HCT116 (cell line): ENCODE measurements around the gene TMEM135. TPM values are rescaled to one million over a fixed set of nuclear protein-coding genes. Genes with fewer than 3 reads are reported as not detected.

Source experiments
- ATAC-seq: fragments of 200-7000 bp; cut with Tn5 transposase; 2 replicates; pipeline ENCODE4 v1.9.1; 2020; ENCODE audit warnings: mild to moderate bottlenecking, moderate library complexity
- BruUV-seq: library from RNA; stranded (reverse); fragments of 400-500 nt; replicated peaks from 2 replicates; lab custom pipeline; 2021; lab: Mats Ljungman, UMichigan
- CTCF ChIA-PET: fragments of 300-600 bp; sonication (Branson Sonifier 250); formaldehyde crosslinking; loops from one replicate; lab custom pipeline; 2021; ENCODE audit warnings: antibody characterized with exemption; lab: Charles Lee
- POLR2A ChIA-PET: fragments of 300-600, 350-600 bp; sonication (Branson Sonifier 250); formaldehyde crosslinking; loops from one replicate; lab custom pipeline; 2021; ENCODE audit warnings: antibody characterized with exemption; lab: Charles Lee
- RAD21 ChIA-PET, 2 experiments: fragments of 300-600 bp; sonication (Branson Sonifier 250); formaldehyde crosslinking; loops; one replicate each; lab custom pipeline; 2023; ENCODE audit warnings: low total read pairs in 2 of 2; ENCODE audit not compliant: uncharacterized antibody in 2 of 2, unreplicated experiment in 2 of 2, low non-redundant PET in 1 of 2; lab: Charles Lee
- DNase-seq: peaks from one replicate; pipeline ENCODE4 v3.0.0-alpha.2; 2010; ENCODE audit warnings: low read depth, low spot score
- H2AFZ ChIP-seq: fragments of 200-600 bp; shearing (Covaris generic), sonication (generic); 2 replicates; pipeline ENCODE4 v1.6.1; 2017; ENCODE audit warnings: low read depth, mixed run types, mixed read lengths, antibody characterized with exemption, low read length; ENCODE audit not compliant: poor library complexity, severe bottlenecking
- H3K27ac ChIP-seq: 2 replicates; pipeline ENCODE4 v1.5.1; 2012; ENCODE audit warnings: low read depth, low read length
- H3K27me3 ChIP-seq: fragments of 200-600 bp; sonication (generic); 2 replicates; pipeline ENCODE4 v1.6.1; 2016; ENCODE audit warnings: mixed run types, low read length, mixed read lengths; ENCODE audit not compliant: insufficient read depth
- H3K36me3 ChIP-seq, 2 experiments: fragments of 200-500 bp in 1 of 2; fragments of 200-600 bp in 1 of 2; sonication (Bioruptor generic) in 1 of 2; sonication (generic) in 1 of 2; 2 replicates each; pipeline versions ENCODE4 v1.5.1 to v1.6.1; 2014 to 2016; ENCODE audit warnings: low read length in 2 of 2, inconsistent platforms in 1 of 2, mixed read lengths in 1 of 2, mixed run types in 1 of 2; ENCODE audit not compliant: insufficient read depth in 2 of 2, control insufficient read depth in 1 of 2
- H3K4me1 ChIP-seq, 2 experiments: fragments of 200-600 bp in 1 of 2; sonication (generic) in 1 of 2; 2 replicates each; pipeline versions ENCODE4 v1.5.1 to v1.6.1; 2012 to 2017; ENCODE audit warnings: low read length in 2 of 2, inconsistent platforms in 1 of 2, mild to moderate bottlenecking in 1 of 2, mixed read lengths in 1 of 2, mixed run types in 1 of 2, moderate library complexity in 1 of 2; ENCODE audit not compliant: insufficient read depth in 2 of 2, control insufficient read depth in 1 of 2
- H3K4me2 ChIP-seq: fragments of 200-600 bp; sonication (generic); 2 replicates; pipeline ENCODE4 v1.6.1; 2017; ENCODE audit warnings: mixed run types, low read length, mixed read lengths
- H3K4me3 ChIP-seq, 2 experiments: fragments of 200-600 bp in 1 of 2; sonication (generic) in 1 of 2; replicated peaks in 1 of 2; 2 replicates each; pipeline ENCODE4 v1.5.1; 2011 to 2016; ENCODE audit warnings: low read length in 2 of 2, control low read depth in 1 of 2, low read depth in 1 of 2, mild to moderate bottlenecking in 1 of 2, mixed read lengths in 1 of 2, mixed run types in 1 of 2
- H3K79me2 ChIP-seq: fragments of 200-600 bp; sonication (generic); 2 replicates; pipeline ENCODE4 v1.6.1; 2017; ENCODE audit warnings: mild to moderate bottlenecking, mixed run types, low read length, moderate library complexity, mixed read lengths; ENCODE audit not compliant: insufficient read depth
- H3K9ac ChIP-seq: fragments of 200-600 bp; sonication (generic); 2 replicates; pipeline ENCODE4 v1.6.1; 2016; ENCODE audit warnings: low read length, mixed read lengths
- H3K9me2 ChIP-seq: fragments of 200-600 bp; sonication (generic), shearing (Covaris generic); 2 replicates; pipeline ENCODE4 v1.6.1; 2017; ENCODE audit warnings: mixed run types, mild to moderate bottlenecking, moderate library complexity; ENCODE audit not compliant: insufficient read depth
- H3K9me3 ChIP-seq, 2 experiments: fragments of 200-500 bp in 1 of 2; fragments of 200-600 bp in 1 of 2; sonication (Bioruptor generic) in 1 of 2; sonication (generic) in 1 of 2; 2 replicates each; pipeline ENCODE4 v1.6.1; 2014 to 2017; ENCODE audit warnings: low read length in 2 of 2, mixed read lengths in 2 of 2, inconsistent platforms in 1 of 2, low read depth in 1 of 2, mild to moderate bottlenecking in 1 of 2, mixed run types in 1 of 2, moderate library complexity in 1 of 2; ENCODE audit not compliant: control insufficient read depth in 1 of 2, insufficient read depth in 1 of 2
- H4K20me1 ChIP-seq: fragments of 200-600 bp; sonication (generic), shearing (Covaris generic); 2 replicates; pipeline ENCODE4 v1.6.1; 2017; ENCODE audit warnings: mixed run types, mild to moderate bottlenecking, moderate library complexity; ENCODE audit not compliant: insufficient read depth
- CBX3 ChIP-seq: IDR thresholded peaks from 2 replicates; pipeline ENCODE4 v1.6.1; 2012; ENCODE audit warnings: low read depth
- EGR1 ChIP-seq: IDR thresholded peaks from 2 replicates; pipeline ENCODE4 v1.6.1; 2012; ENCODE audit warnings: low read depth
- ELF1 ChIP-seq: IDR thresholded peaks from 2 replicates; pipeline ENCODE4 v1.6.1; 2012; ENCODE audit warnings: low read depth, borderline replicate concordance
- EZH2 ChIP-seq: fragments of 200-600 bp; sonication (generic); IDR thresholded peaks from 2 replicates; pipeline ENCODE4 v1.6.1; 2017; ENCODE audit warnings: antibody characterized with exemption, mixed run types
- EZH2phosphoT487 ChIP-seq: fragments of 200-600 bp; IDR thresholded peaks from 2 replicates; pipeline ENCODE4 v1.6.1; 2018; ENCODE audit warnings: antibody characterized with exemption, borderline replicate concordance
- JUND ChIP-seq: IDR thresholded peaks from 2 replicates; pipeline ENCODE4 v1.6.1; 2012
- MAX ChIP-seq: IDR thresholded peaks from 2 replicates; pipeline ENCODE4 v1.6.1; 2012
- RAD21 ChIP-seq: IDR thresholded peaks from 2 replicates; pipeline ENCODE4 v1.6.1; 2012; ENCODE audit warnings: low read depth, mild to moderate bottlenecking
- REST ChIP-seq: IDR thresholded peaks from 2 replicates; pipeline ENCODE4 v1.6.1; 2012; ENCODE audit warnings: low read depth
- SIN3A ChIP-seq: IDR thresholded peaks from 2 replicates; pipeline ENCODE4 v1.6.1; 2012; ENCODE audit warnings: low read depth
- TCF7L2 ChIP-seq: IDR thresholded peaks from 2 replicates; pipeline ENCODE4 v1.7.0; 2011; ENCODE audit warnings: borderline replicate concordance, inconsistent platforms; ENCODE audit not compliant: insufficient read depth, insufficient read length; ENCODE audit errors: extremely low read depth
- intact Hi-C: fragments of 100-400 bp; cut with micrococcal nuclease; formaldehyde crosslinking; loops from 2 replicates; pipeline ENCODE4 v1.10.0; 2022
- total RNA-seq: library from RNA; stranded (reverse); gene quantifications from one replicate; pipeline ENCODE4 v1.2.1, GENCODE V29; 2021; ENCODE audit not compliant: unreplicated experiment
- TF ChIP-seq, protein P1 (sequence below): IDR thresholded peaks from 2 replicates; pipeline ENCODE4 v1.6.1; 2012
- TF ChIP-seq, protein P2 (sequence below), 3 experiments: fragments of 200-600 bp in 1 of 3; sonication (generic) in 1 of 3; IDR thresholded peaks in 2 of 3; conservative IDR thresholded peaks in 1 of 3; 2 replicates each; pipeline ENCODE4 v1.5.1; 2012 to 2017; ENCODE audit warnings: low read depth in 2 of 3, low read length in 2 of 3, antibody characterized with exemption in 1 of 3, borderline replicate concordance in 1 of 3, control low read depth in 1 of 3, mild to moderate bottlenecking in 1 of 3, mixed read lengths in 1 of 3, mixed run types in 1 of 3, moderate library complexity in 1 of 3; ENCODE audit not compliant: insufficient read depth in 1 of 3

TMEM135 gene
- total RNA-seq, 1 experiment from 2014 or later = 50.6 TPM

GRCh38 chr11:87307101-87307500 lies 269.4 kb downstream of the TMEM135 start:
- Histone ChIP-seq H4K20me1 (peaks cover 7% of the 10 kb centered on the region; the same call in 1 of the 2 replicates), H3K9ac (no peak overlapping the region), H3K79me2 (no peaks in the 10 kb centered on the region), H3K27me3 (no peaks in the 10 kb centered on the region), H2AFZ (no peak overlapping the region), H3K4me2 (no peak overlapping the region), H3K4me1 (no peaks in the 10 kb centered on the region), H3K27ac (no peak overlapping the region), H3K9me3 (no peaks in the 10 kb centered on the region), H3K36me3 (no peaks in the 10 kb centered on the region), H3K9me2 (no peaks in the 10 kb centered on the region), H3K4me3 (no peak overlapping the region)
- ATAC-seq (no peak), DNase-seq (no peak)
- TF ChIP-seq, protein P1, sequence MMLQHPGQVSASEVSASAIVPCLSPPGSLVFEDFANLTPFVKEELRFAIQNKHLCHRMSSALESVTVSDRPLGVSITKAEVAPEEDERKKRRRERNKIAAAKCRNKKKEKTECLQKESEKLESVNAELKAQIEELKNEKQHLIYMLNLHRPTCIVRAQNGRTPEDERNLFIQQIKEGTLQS = no peak
- TF ChIP-seq EZH2phosphoT487 (no peak), RAD21 (no peak), EZH2 (no peak), CBX3 (no peak), REST (no peak), SIN3A (no peak), MAX (no peak), ELF1 (no peak), JUND (no peak), TCF7L2 (no peak), EGR1 (no peak)
- TF ChIP-seq, protein P2, sequence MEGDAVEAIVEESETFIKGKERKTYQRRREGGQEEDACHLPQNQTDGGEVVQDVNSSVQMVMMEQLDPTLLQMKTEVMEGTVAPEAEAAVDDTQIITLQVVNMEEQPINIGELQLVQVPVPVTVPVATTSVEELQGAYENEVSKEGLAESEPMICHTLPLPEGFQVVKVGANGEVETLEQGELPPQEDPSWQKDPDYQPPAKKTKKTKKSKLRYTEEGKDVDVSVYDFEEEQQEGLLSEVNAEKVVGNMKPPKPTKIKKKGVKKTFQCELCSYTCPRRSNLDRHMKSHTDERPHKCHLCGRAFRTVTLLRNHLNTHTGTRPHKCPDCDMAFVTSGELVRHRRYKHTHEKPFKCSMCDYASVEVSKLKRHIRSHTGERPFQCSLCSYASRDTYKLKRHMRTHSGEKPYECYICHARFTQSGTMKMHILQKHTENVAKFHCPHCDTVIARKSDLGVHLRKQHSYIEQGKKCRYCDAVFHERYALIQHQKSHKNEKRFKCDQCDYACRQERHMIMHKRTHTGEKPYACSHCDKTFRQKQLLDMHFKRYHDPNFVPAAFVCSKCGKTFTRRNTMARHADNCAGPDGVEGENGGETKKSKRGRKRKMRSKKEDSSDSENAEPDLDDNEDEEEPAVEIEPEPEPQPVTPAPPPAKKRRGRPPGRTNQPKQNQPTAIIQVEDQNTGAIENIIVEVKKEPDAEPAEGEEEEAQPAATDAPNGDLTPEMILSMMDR (IDR thresholded peaks at IDR 0.05 in 2 of 3, conservative IDR thresholded peaks at IDR 0.05 in 1 of 3; ENCODE audit: borderline replicate concordance in 1 of 3, insufficient read depth in 1 of 3, low read depth in 2 of 3, low read length in 2 of 3) = no peak
- intact Hi-C loops = no loop called here
- BruUV-seq = no TSS peak
- RAD21 ChIA-PET = no interaction called here
- CTCF ChIA-PET = no interaction called here
- POLR2A ChIA-PET = interaction anchor here (0.6 kb wide), 1 partner anchor 1006 kb away, joined by 3 read pairs; no protein-coding TSS in a partner anchor
